Peyer's patch (tissue), 4 donors: ENCODE results near the gene FAF2. TPM values are rescaled to one million over a fixed set of nuclear protein-coding genes. Genes with fewer than 3 reads are reported as not detected.
A peak's percentile ranks its signal among the peaks of the same experiment; 100 is the strongest.
"Not testable (repeated sequence)": the region's sequence is repeated elsewhere in the genome, so short reads cannot be mapped to it uniquely, and the experiment has no call there.

Experiments
- DNase-seq, 3 donors: peaks; one replicate each; pipeline ENCODE4 v3.0.0-alpha.2; 2017 to 2019
- H3K27ac ChIP-seq, 4 donors: fragments of 200-600 bp; sonication (generic); one replicate each; pipeline ENCODE4 v1.5.1; 2016 to 2019
- H3K27me3 ChIP-seq, 2 donors: fragments of 200-600 bp; sonication (generic); one replicate each; pipeline ENCODE4 v1.5.1; 2019
- H3K36me3 ChIP-seq, 3 donors: fragments of 200-600 bp; sonication (generic); one replicate each; pipeline ENCODE4 v1.5.1; 2016 to 2019
- H3K4me1 ChIP-seq, 4 donors: fragments of 200-600 bp; sonication (generic); one replicate each; pipeline ENCODE4 v1.5.1; 2016 to 2019
- H3K4me3 ChIP-seq, 4 donors: fragments of 200-600 bp; sonication (generic); 1 replicate in 3 of 4; 2 replicates in 1 of 4; pipeline ENCODE4 v1.5.1; 2016 to 2019; ENCODE audit warnings: mild to moderate bottlenecking in 1 of 4
- H3K9me3 ChIP-seq, 4 donors: fragments of 200-600 bp; sonication (generic); one replicate each; pipeline ENCODE4 v1.5.1; 2016 to 2019; ENCODE audit warnings: mild to moderate bottlenecking in 1 of 4
- POLR2A ChIP-seq, 2 donors: fragments of 450-650 bp; IDR thresholded peaks; one replicate each; pipeline ENCODE4 v1.5.1; 2017; ENCODE audit warnings: antibody characterized with exemption in 2 of 2, mild to moderate bottlenecking in 2 of 2, moderate library complexity in 2 of 2
- small RNA-seq, 2 donors: library from RNA; depleted of rRNA; stranded (forward); fragments of <200 nt; gene quantifications; one replicate each; pipeline ENCODE3, GENCODE V24; 2016
- total RNA-seq, 4 donors: library from RNA; depleted of rRNA; stranded (reverse); fragments of >200 nt; gene quantifications; one replicate each; pipeline ENCODE4 v1.1.0, GENCODE V29; 2016
- TF ChIP-seq, protein P1 (sequence below), 6 experiments: fragments of 450-650 bp in 4 of 6; fragments of 200-600 bp in 2 of 6; sonication (generic) in 1 of 6; IDR thresholded peaks; one replicate each; pipeline ENCODE4 v1.5.1; 2017 to 2019; ENCODE audit warnings: antibody characterized with exemption in 6 of 6, mild to moderate bottlenecking in 3 of 6, moderate library complexity in 1 of 6

FAF2 gene
- total RNA-seq, 4 donors from 2014 or later: 18.2 to 41.5 (median 32.4) TPM

DNA sequence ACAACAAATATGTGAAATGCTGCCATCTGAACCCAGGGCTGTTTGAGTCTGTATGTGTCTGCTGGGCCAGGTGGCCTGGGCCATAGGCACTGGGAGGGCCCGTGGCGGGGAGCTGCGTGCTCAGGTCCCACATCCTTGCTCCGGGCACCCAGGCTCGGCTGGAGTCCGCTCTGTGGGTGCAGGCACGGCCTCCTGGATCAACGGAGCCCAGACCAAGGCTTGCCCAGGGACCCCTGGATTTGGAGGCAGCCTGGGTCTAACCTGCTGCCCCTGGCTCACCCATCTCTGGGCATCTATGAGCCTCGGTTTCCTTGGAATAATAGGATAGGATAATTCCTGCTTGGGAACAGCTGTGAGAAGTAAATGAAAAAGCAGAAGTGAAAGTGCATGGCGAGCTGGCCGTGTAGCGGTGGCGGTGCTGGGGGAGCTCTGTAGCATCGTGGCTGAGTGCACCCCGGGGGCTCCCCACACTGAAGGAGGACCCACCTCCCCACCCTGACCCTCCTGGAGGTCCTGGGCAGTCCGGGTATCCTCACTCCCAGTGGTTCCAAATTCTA, 102.2 kb downstream of the FAF2 start:
- H3K9me3 ChIP-seq: no peaks in the 10 kb centered on the region
- TF ChIP-seq POLR2A (IDR thresholded peaks at IDR 0.05): no peak
- TF ChIP-seq, protein P1, sequence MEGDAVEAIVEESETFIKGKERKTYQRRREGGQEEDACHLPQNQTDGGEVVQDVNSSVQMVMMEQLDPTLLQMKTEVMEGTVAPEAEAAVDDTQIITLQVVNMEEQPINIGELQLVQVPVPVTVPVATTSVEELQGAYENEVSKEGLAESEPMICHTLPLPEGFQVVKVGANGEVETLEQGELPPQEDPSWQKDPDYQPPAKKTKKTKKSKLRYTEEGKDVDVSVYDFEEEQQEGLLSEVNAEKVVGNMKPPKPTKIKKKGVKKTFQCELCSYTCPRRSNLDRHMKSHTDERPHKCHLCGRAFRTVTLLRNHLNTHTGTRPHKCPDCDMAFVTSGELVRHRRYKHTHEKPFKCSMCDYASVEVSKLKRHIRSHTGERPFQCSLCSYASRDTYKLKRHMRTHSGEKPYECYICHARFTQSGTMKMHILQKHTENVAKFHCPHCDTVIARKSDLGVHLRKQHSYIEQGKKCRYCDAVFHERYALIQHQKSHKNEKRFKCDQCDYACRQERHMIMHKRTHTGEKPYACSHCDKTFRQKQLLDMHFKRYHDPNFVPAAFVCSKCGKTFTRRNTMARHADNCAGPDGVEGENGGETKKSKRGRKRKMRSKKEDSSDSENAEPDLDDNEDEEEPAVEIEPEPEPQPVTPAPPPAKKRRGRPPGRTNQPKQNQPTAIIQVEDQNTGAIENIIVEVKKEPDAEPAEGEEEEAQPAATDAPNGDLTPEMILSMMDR (IDR thresholded peaks at IDR 0.05): no peak
- H3K4me3 ChIP-seq: peak overlapping the region; percentile 12 to 62 (median 38)
- peaks cover 0 to 28% (median 3%) of the 10 kb centered on the region in 4 donors for H3K4me1 ChIP-seq
- H3K27ac ChIP-seq: peak overlapping the region in 3 of 4 donors; percentile 68 to 95 (median 91)
- no peaks in the 10 kb centered on the region for H3K27me3 ChIP-seq
- peak in 1 of 3 donors; percentile 45 for DNase-seq
- H3K36me3 ChIP-seq: no peaks in the 10 kb centered on the region

DNA sequence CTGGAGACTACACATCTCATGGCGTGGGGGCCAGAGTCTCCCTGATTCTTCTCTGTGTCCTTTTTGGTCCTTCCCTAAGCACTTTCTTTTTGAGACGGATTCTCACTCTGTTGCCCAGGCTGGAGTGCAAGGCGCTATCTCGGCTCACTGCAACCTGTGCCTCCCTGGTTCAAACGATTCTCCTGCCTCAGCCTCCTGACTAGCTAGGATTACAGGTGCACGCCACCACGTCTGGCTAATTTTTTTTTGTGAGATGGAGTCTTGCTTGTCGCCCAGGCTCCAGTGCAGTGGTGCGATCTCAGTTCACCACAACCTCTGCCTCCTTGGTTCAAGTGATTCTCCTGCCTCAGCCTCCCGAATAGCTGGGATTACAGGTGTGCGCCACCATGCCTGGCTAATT, 102.8 kb downstream of the FAF2 start:
- peak overlapping the region in 3 of 4 donors; percentile 68 to 95 (median 91) for H3K27ac ChIP-seq
- H3K27me3 ChIP-seq, H3K36me3 ChIP-seq, H3K9me3 ChIP-seq, DNase-seq: not testable (repeated sequence)
- peaks cover 0 to 28% (median 3%) of the 10 kb centered on the region in 4 donors for H3K4me1 ChIP-seq
- peak overlapping the region in 3 of 4 donors; percentile 18 to 62 (median 59) for H3K4me3 ChIP-seq

DNA sequence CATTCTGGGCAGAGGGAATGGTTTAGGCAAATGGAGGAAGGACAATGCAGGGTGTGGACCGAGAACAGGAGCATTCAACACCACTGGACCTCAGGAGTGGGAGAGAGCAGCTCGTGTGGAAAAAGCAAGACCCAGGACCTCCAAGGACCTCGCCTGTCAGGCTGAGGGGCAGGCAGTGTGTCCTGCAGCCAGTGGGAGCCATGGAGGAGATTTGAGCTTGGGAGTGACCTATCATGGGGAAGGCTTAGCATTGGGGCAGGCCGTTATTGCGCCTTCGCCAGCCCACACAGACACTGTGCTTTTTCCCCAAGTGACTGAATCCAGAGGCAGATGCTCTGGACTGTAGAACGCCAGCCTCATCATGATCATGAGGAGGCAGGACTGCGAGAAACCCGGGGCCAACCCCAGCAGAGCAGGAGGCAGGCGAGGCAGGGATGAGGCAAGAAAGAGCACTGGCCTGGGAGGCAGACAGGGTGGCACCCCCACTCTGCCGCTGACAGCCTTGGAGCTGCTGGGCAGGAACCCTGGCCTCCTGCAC, 104.2 kb downstream of the FAF2 start:
- H3K27ac ChIP-seq: peak overlapping the region in 3 of 4 donors; percentile 57 to 93 (median 76)
- no peaks in the 10 kb centered on the region for H3K9me3 ChIP-seq
- peak in 1 of 3 donors; percentile 47 for DNase-seq
- no peaks in the 10 kb centered on the region for H3K36me3 ChIP-seq
- H3K4me1 ChIP-seq: peaks cover 0 to 15% (median 3%) of the 10 kb centered on the region in 4 donors
- H3K27me3 ChIP-seq: no peaks in the 10 kb centered on the region
- peak overlapping the region in 2 of 4 donors; percentile 35 to 59 for H3K4me3 ChIP-seq
- TF ChIP-seq, protein P1 (IDR thresholded peaks at IDR 0.05): no peak
- no peak for TF ChIP-seq POLR2A (IDR thresholded peaks at IDR 0.05)

DNA sequence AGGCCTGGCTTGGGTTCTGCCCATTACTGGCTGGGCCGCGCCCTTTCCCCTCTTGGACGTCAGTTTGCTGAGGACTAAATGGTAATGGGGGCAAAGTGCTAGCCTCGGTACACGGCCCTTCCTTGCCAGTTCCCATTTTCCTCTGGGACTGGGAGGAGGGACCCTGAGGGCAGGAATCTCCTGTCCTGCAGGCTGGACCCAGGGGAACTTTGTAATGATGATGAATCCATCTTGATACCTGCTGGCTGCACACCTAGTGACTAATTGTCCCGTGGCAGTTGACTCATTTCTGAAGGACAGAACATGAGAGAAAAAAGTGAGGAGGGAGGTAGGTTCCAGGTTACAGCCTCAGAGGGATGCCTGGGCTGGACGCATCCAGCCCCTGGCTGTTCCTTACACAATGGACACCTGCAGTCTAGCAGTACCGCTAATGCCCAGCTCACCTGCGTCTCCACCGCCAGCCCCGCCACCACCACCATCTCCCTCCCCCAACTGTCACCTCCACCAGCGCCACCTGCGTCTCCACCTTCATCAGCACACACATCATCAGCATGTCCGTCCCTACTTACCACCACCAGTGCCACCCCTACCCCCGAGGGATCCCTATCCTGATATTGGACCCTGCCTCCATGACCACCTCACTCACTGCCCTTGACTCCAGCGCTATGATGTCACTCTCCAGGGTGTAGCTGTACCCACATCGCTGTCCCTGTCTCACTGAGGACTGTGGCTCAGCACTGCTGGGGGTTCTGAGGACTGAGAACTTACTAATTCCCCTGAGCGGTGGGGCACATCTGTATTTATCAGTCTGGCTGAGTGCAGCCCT, 105.3 kb downstream of the FAF2 start:
- DNase-seq: peak in 2 of 3 donors; percentile 78 to 86
- H3K27ac ChIP-seq: peak overlapping the region in 3 of 4 donors; percentile 57 to 93 (median 76)
- TF ChIP-seq POLR2A (IDR thresholded peaks at IDR 0.05): peak in 1 of 2 donors; percentile 80
- TF ChIP-seq, protein P1 (IDR thresholded peaks at IDR 0.05): no peak

DNA sequence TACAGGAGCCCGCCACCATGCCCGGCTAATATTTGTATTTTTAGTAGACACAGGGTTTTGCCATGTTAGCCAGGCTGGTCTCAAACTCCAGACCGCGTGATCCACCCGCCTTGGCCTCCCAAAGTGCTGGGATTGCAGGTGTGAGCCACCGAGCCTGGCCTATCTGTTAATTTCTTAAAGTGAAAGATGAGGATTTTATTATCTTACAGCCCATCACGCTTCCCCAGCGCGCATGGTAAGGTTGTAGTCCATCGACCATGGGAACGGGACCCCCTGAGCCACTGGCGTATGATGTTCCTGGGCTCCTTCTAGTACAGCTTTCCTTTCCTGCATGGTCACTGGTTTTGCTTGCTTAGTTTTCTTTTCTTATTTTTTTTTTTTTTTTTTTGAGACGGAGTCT, 109.7 kb downstream of the FAF2 start:
- H3K4me3 ChIP-seq: no peak overlapping the region
- H3K27me3 ChIP-seq: no peaks in the 10 kb centered on the region
- no peak overlapping the region for H3K27ac ChIP-seq
- H3K36me3 ChIP-seq: no peaks in the 10 kb centered on the region
- DNase-seq: no peak
- no peaks in the 10 kb centered on the region for H3K9me3 ChIP-seq
- no peak for TF ChIP-seq POLR2A (IDR thresholded peaks at IDR 0.05)
- TF ChIP-seq, protein P1 (IDR thresholded peaks at IDR 0.05): no peak
- H3K4me1 ChIP-seq: peaks cover 0 to 9% (median 0%) of the 10 kb centered on the region in 4 donors

More for the DNA sequence above, 105.3 kb downstream of the FAF2 start:
- Histone ChIP-seq H3K36me3 (no peaks in the 10 kb centered on the region), H3K4me3 (peak overlapping the region in 2 of 4 donors; percentile 6 to 11), H3K9me3 (no peaks in the 10 kb centered on the region), H3K4me1 (peaks cover 0 to 6% (median 3%) of the 10 kb centered on the region in 4 donors), H3K27me3 (no peaks in the 10 kb centered on the region)

Small RNA genes within 50 kb of the gene (small RNA-seq; reads per million reads assigned to genes)
- gene AC010297.1: 0 reads per million in 2 donors
- gene RF00019: 0 reads per million in 2 donors
- 0 reads per million in 2 donors for gene RN7SL684P

Other genes with a start within 250 kb of the FAF2 start
- gene SIMC1, start 210.0 kb upstream of the FAF2 start, total RNA-seq: 10 to 100 TPM; 28.0 to 84.2 (median 41.2) TPM
- gene KIAA1191, start 86.6 kb upstream of the FAF2 start, total RNA-seq: 10 to 100 TPM; 77.6 to 96.5 (median 83.3) TPM
- 1 to 10 TPM in 3 of 4 donors, under 1 TPM in 1; 0.53 to 6.2 (median 2.5) TPM for gene ARL10, start 82.9 kb upstream of the FAF2 start, total RNA-seq
- 1 to 10 TPM; 7.5 to 8.4 (median 8.2) TPM for gene NOP16, start 59.8 kb upstream of the FAF2 start, total RNA-seq
- gene HIGD2A, start 59.6 kb upstream of the FAF2 start, total RNA-seq: 100 to 1,000 TPM in 3 of 4 donors, 10 to 100 TPM in 1; 92.4 to 168 (median 140) TPM
- 100 to 1,000 TPM in 3 of 4 donors, 10 to 100 TPM in 1; 87.5 to 211 (median 196) TPM for gene CLTB, start 31.8 kb upstream of the FAF2 start, total RNA-seq
- gene RNF44, start 89.0 kb downstream of the FAF2 start, total RNA-seq: 100 to 1,000 TPM in 1 of 4 donors, 10 to 100 TPM in 3; 46.4 to 114 (median 65.3) TPM
- gene CDHR2, start 101.0 kb downstream of the FAF2 start, total RNA-seq: 100 to 1,000 TPM in 3 of 4 donors, 10 to 100 TPM in 1; 39.6 to 823 (median 613) TPM
- gene GPRIN1, start 161.8 kb downstream of the FAF2 start, total RNA-seq: 1 to 10 TPM in 2 of 4 donors, under 1 TPM in 2; 0.83 to 1.9 (median 1.2) TPM
- not detected for gene SNCB, start 182.1 kb downstream of the FAF2 start, total RNA-seq
- gene EIF4E1B, start 182.3 kb downstream of the FAF2 start, total RNA-seq: not detected
- gene TSPAN17, start 199.1 kb downstream of the FAF2 start, total RNA-seq: 10 to 100 TPM; 25.4 to 33.8 (median 28.7) TPM